Measurements from ENCODE around the gene DMGDH.

DNA sequence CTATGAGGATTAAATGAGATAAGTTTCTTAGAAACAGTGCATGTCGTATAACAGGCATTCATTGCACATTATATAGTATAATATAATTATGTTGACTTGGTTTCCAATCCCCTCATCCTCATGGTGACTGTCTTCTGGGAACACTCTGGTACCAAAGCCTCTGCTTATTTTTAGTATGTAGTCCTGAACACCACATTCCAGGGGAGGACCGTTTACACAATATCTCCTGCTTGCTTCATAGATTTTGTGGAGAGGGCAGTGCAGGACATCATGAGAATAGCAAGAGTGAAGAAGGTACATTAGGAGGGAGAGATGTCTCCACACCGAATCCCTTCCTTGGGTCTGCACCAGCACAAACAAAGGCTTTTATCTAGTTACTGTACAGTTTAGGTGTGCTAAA is 21.6 kb upstream of the DMGDH start:
- TF ChIP-seq ZFX (IDR thresholded peaks at IDR 0.05) = no peak
- TF ChIP-seq, protein P1, sequence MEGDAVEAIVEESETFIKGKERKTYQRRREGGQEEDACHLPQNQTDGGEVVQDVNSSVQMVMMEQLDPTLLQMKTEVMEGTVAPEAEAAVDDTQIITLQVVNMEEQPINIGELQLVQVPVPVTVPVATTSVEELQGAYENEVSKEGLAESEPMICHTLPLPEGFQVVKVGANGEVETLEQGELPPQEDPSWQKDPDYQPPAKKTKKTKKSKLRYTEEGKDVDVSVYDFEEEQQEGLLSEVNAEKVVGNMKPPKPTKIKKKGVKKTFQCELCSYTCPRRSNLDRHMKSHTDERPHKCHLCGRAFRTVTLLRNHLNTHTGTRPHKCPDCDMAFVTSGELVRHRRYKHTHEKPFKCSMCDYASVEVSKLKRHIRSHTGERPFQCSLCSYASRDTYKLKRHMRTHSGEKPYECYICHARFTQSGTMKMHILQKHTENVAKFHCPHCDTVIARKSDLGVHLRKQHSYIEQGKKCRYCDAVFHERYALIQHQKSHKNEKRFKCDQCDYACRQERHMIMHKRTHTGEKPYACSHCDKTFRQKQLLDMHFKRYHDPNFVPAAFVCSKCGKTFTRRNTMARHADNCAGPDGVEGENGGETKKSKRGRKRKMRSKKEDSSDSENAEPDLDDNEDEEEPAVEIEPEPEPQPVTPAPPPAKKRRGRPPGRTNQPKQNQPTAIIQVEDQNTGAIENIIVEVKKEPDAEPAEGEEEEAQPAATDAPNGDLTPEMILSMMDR (conservative IDR thresholded peaks at IDR 0.05) = no peak

All from C4-2B (cell line).